SW 1271 (cell line): Measurements from ENCODE around the gene FHIT.
"Not testable (repeated sequence)": the region's sequence is repeated elsewhere in the genome, so short reads cannot be mapped to it uniquely, and the experiment has no call there.

Experiments used
- DNase-seq, 2 experiments: peaks; one replicate each; lab custom pipeline; 2025; lab: John Stamatoyannopoulos, UW

FHIT gene

GRCh38 chr3:61111825-61112224 lies 139.4 kb downstream of the FHIT start:
- no peak for DNase-seq

GRCh38 chr3:61110576-61110975 lies 140.7 kb downstream of the FHIT start:
- no peak for DNase-seq

GRCh38 chr3:61108247-61109019 lies 142.8 kb downstream of the FHIT start:
- no peak for DNase-seq

- no peak for DNase-seq
Measured at GRCh38 chr3:61094608-61095007, 156.6 kb downstream of the FHIT start.

GRCh38 chr3:61093364-61093763 lies 157.9 kb downstream of the FHIT start:
- no peak for DNase-seq

GRCh38 chr3:61092870-61093269 lies 158.4 kb downstream of the FHIT start:
- DNase-seq, result no peak

GRCh38 chr3:61090389-61091169 lies 160.7 kb downstream of the FHIT start:
- DNase-seq, result no peak

GRCh38 chr3:61087465-61087864 lies 163.8 kb downstream of the FHIT start:
- no peak for DNase-seq

GRCh38 chr3:61081554-61081953 lies 169.7 kb downstream of the FHIT start:
- DNase-seq, result no peak

GRCh38 chr3:61080737-61081445 lies 170.4 kb downstream of the FHIT start:
- DNase-seq, result no peak

- no peak for DNase-seq
Measured at GRCh38 chr3:61078048-61078752, 173.1 kb downstream of the FHIT start.

GRCh38 chr3:61077551-61077950 lies 173.7 kb downstream of the FHIT start:
- DNase-seq, result no peak

GRCh38 chr3:61074783-61075182 lies 176.5 kb downstream of the FHIT start:
- DNase-seq, result no peak

GRCh38 chr3:61073566-61074165 lies 177.6 kb downstream of the FHIT start:
- no peak for DNase-seq

GRCh38 chr3:61068084-61068483 lies 183.2 kb downstream of the FHIT start:
- no peak for DNase-seq

GRCh38 chr3:61066800-61067199 lies 184.5 kb downstream of the FHIT start:
- no peak for DNase-seq

- DNase-seq, result not testable (repeated sequence)
Measured at GRCh38 chr3:61066222-61066621, 185.0 kb downstream of the FHIT start.

GRCh38 chr3:61065451-61066011 lies 185.7 kb downstream of the FHIT start:
- no peak for DNase-seq

GRCh38 chr3:61061092-61061723 lies 190.0 kb downstream of the FHIT start:
- no peak for DNase-seq

GRCh38 chr3:61060411-61060861 lies 190.8 kb downstream of the FHIT start:
- DNase-seq, result no peak

GRCh38 chr3:61058836-61059235 lies 192.4 kb downstream of the FHIT start:
- no peak for DNase-seq
